GM18858 (cell line): ENCODE results near the gene LAMP1.
"Not testable (repeated sequence)": the region's sequence is repeated elsewhere in the genome, so short reads cannot be mapped to it uniquely, and the experiment has no call there.

Experiments
- ATAC-seq: cut with Tn5 transposase; IDR thresholded peaks from one replicate; pipeline ENCODE4 v1.9.1; 2021; ENCODE audit not compliant: unreplicated experiment

Gene LAMP1, protein sequence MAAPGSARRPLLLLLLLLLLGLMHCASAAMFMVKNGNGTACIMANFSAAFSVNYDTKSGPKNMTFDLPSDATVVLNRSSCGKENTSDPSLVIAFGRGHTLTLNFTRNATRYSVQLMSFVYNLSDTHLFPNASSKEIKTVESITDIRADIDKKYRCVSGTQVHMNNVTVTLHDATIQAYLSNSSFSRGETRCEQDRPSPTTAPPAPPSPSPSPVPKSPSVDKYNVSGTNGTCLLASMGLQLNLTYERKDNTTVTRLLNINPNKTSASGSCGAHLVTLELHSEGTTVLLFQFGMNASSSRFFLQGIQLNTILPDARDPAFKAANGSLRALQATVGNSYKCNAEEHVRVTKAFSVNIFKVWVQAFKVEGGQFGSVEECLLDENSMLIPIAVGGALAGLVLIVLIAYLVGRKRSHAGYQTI

DNA sequence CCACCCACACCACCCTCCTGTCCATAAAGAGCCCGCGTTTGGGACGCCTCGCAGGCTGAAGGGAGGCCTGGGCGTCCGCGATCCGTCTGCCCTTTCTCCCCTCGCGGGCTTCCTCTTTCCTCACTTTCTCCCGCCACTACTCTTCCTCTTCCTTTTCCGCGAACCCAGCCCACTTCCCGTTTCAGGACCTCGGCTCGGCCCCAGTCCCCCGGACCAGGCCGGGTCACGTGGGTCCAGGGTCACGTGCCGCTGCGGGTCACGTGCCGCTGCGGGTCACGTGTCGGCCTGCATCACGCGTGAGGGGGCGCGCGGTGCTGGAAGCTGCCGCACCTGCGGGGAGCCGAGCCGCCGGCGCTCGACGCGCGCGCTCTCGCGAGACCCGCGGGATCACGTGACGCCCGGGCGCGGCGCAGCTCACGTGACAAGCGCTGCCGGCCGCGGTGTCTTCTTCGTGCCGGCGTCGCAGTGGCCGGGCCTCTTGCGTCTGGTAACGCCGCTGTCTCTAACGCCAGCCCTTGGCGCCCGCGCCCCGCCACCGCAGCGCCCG lies at the start of gene LAMP1:
TSS of gene LAMP1 (plus strand) at position 417 of the 547 bp plus-strand sequence. CDS start 196 bp downstream, outside the sequence.
- peak; percentile 64 for ATAC-seq

DNA sequence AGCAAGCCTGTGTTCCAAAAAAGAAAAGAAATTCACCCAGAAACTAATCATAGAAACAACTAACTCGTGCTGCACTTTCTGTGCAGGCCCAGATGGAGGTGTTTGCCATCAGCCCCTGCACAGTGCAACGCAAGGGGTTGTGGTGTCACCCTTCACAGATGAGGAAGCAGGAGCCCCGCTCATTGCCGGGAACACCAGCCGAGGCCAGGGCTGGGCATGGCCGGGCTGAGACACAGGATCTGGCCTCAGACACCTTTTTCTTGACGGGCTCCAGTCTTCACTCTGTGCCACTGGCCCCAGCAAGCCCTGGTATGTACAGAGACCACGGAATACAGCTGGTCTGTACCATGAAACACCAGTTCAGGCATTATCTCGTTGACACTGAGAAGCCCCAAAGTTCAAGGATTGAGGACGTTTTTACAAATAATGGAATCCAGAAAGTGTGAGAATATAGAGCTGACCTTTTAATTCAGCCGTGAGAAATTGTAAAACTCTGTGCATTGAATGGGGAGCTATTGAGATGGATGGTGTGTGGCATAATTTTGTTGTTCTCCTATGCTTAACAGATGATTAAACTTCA lies 44.4 kb upstream of the LAMP1 start:
- no peak for ATAC-seq

DNA sequence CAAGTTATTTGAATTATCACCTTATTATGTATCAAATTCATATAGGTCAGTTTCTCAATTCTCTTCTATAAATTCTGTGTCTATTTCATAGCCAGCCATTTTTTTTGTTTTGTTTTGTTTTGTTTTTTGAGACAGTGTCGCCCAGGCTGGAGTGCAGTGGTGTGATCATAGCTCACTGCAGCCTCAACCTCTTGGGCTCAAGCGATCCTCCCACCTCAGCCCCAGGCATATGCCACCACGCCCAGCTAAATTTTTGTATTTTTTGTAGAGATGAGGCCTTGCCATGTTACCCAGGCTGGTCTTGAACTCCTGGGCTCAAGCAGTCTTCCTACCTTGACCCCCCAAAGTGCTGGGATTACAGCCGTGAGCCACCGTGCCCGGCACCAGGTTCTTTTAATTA lies 39.1 kb upstream of the LAMP1 start:
- ATAC-seq: not testable (repeated sequence)

DNA sequence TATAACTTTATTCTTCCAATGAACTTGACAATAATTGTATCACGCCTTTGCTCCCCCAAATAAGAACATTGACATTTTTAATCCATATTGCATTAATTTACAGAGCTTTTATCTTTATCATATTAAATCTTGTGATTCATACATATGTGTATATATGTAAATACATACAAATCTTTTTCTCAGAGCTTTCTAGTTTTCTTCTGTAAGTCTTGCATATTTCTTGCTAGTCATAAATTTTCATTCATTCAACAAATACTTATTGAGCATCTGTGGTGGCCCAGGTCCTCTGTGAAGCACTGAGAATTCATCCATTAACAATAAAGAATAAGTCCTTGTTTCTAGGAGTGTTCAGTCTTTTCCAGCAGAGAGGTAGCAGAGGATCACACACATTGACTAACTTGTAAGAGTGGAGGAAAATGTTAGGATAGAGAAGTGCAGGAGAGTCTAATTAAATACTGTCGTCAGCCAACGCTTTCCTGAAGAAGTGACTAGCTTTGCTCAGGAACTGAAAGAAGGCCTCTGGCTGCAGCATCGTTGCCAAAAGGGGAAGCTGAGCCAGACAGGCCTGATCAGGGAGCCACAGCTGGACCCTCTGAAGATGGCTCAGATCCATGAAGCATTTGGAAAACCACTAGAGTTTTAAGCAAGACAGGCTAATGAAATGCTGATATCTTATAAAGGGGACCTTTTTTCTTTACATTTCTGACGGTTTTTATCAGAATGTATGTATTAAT lies 38.6 kb upstream of the LAMP1 start:
- ATAC-seq: no peak

DNA sequence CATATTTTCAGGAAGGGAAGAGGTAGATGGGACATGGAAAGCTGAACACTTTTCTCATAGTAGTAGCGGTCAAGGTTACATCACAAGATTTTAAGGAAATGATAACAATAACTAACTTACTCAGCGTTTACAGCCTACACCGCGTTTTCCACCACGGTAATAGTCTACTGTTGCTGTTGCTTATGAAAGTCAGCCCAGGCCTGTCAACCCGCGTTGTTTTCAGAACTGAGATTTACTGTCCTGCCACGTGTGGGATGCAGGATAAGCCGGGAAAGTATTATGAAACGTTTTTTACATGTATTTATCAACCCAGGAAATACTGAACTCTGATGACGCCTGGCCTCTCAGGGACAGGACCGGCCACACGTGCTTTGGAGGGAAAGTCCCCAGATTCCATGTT lies 36.0 kb upstream of the LAMP1 start:
- no peak for ATAC-seq

DNA sequence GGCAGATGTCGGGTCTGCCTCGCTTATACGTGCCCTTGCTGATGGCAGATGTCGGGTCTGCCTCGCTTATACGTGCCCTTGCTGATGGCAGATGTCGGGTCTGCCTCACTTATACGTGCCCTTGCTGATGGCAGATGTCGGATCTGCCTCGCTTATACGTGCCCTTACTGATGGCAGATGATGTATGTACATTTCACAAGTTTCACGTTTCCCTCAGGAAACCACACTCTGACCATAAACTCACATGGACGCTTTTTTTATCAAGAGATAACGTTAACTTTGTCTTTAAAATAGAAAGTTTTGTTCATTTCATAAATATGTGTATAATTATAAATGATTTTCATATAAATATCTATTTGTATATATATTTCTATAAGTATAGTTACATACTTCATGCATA lies 34.0 kb upstream of the LAMP1 start:
- not testable (repeated sequence) for ATAC-seq

DNA sequence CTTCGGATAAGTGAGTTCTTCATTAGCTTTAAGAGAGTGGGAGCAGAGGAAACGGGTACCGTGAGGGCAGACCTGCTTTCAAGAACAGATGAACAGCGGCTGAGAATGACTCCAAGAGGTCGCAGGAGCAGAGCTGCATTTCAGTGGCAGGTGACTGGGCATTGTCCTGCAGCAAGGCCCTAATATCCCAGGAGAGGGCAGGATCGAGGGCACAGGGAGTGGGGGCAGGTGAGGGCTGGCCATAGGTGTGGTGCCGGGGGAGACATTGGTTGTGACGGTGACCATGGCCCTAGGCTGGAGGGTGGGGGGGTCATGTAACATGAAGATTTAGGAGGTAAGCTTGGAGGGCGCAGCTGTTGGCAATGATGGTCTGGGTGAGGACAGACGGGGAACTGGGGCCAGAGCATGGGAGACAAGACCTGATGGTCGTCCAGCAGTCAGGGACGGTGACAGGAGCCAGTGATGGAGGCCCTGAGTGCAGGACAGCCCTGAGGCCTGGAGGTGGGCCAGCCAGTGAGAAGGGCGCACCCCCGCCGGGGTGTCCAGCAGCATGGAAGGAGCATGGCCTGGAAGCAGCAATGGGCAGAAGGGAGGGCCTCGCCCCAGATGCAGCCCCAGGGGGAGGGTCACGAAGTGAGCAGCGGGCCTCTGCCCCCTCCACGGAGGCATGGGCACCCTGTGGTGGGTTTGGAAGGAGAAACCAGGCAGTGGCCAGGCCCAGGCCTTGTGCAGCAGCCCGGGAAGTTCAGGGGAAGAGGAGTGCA lies 29.2 kb upstream of the LAMP1 start:
- no peak for ATAC-seq

DNA sequence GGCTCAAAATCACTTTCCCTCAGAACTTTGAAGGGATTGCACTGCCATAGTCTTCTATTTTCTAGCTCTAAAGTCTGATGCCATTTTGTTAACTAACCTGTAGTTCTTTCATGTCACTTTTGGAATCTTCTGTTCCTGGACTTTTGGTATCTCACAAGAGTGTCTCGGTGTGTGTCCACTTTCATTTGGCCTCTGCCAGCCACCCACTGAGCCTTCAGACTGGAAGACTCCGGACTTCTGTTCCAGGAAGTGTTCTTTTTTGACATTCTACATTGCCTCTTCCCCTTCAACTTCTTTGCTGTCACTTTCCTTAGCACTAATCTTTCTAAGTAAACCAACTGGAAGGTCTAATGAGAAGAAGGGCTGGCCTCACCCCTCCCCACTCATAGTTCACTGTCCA lies 25.0 kb upstream of the LAMP1 start:
- ATAC-seq: no peak

DNA sequence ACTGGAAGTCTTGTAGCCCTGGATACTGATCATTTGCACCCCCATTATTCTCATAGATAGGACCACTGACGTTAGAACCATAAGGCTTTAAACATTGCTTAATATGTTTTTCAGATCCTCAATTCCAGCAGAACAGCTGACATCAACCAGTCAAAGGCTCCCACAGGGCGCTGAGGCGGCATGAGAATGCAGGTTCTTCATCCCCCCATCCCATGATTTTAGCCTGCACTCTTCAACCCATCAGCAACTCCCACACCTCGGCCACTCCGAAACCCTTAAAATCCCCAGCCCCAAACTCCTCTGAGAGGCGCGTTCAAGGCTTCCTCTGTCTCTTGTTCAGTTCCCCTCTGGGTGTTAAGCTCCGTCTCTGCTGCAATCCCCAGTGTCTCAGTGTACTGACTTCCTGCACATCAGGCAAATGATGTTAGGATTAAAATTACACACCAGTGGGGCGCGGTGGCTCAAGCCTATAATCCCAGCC lies 24.3 kb upstream of the LAMP1 start:
- no peak for ATAC-seq

DNA sequence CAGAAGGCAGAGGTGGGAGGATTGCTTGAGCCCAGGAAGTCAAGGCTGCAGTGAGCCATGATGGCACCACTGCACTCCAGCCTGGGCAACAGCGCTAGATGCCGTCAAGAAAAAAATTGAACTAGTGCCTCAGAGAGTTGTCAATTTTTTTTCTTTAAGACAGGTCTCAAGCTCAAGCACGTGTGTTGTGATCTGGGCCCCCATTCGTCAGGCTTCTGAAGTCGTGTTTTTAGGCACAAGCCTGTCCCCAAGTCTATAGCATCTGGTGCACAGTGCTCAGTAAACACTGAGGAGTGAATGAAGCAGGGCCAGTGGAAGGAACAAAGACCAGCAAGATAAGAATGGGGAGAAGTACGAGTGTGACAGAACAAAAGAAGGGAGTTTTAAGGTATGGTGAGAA lies 23.7 kb upstream of the LAMP1 start:
- ATAC-seq: no peak

DNA sequence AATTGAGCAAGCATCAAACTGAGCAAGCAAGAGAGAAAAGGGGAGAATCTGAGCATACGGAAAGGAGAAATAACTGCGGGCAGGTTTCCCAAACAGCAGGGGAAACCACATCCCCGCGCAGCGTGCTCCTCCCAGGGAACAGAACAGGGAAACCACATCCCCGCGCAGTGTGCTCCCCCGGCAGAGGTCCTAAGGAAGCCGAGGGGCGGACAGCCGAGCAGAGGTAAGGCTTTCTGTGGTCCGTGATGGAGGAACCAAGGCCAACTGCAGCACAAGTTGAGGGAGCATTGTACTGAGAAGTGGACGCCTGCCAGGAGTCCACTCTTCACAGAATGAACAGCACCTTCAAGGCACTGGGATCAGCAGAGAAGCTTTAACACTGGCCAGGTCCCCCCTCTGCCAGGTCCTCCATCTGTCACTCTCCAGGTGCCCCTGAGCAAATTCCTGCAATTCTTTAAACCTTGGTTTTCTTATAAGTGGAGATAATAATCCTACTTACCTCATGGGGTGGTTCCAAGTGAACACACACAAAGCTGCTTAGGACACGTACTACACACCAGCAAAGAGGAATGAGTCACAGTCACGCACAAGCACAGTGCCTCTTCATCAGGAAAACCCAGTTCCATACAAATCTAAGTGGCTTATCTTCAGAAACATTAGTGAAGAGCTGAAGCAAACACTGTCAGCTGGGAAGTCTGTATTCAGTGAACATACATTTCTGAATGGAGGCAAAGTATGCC lies 23.0 kb upstream of the LAMP1 start:
- no peak for ATAC-seq

DNA sequence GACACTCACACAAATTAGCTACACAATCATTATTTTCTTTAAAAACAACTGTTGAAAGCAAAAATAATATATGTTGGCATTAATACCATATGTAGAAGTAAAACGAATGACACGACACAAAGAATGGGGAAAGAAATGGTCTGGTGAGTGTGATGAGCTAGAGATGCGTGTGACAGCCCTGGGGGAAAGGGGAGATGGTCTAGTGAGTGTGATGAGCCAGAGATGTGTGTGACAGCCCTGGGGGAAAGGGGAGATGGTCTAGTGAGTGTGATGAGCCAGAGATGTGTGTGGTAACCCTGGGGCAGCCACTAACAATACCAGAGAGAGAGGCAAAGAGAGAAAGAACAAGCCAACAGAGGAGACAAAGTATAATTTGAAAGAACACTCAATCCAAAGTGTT lies 22.3 kb upstream of the LAMP1 start:
- ATAC-seq: no peak

DNA sequence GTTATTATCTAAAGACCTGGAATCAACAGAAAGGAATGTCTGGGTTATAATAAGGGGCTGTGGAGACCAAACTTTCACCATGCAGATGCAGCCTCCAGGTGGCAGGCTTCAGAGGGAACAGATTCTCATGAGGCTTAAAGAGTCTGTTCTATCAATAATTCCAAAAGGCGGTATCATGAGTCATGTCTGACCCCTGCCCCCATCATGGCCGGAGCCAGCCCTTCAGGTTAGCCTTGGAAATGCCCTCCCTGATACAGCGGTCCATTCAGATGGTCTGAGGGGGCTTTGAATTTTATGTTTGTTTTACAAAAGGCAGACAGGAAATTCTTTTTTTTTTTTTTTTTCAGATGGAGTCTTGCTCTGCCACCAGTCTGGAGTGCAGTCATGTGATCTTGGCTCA lies 21.7 kb upstream of the LAMP1 start:
- ATAC-seq: no peak

DNA sequence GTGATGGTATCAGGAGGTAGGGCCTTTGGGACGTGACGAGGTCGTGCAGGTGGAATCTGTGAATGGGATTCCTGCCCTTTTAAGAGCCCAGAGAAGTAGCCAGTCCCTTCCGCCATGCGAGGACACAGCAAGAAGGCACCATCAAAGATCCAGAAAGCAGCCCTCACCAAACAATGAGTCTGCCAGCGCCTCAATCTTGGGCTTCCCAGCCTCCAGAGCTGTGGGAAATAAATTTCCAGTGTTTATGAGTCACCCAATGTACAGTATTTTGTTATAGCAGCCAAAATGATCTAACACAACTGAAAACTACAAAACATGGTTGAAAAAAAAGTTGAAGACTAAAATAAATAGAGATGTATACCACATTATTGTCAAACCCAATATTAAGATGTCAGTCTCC lies 16.9 kb upstream of the LAMP1 start:
- no peak for ATAC-seq

DNA sequence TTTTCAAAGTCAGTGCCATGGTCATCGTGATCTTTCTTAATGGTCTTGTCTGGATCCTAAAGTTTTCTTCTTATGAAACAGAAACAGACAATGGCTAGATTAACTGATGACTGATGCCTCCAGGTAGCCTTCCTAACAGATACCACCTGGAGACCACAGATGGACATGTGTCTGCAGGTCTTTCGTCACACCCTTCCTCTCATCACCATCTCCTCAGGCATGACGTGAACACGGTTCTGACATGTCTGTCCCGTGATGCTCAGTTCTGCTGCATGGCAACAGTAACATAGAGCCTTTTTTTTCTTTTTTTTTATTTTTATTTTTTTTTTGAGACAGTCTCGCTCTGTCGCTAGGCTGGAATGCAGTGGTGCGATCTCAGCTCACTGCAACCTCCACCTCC lies 13.1 kb upstream of the LAMP1 start:
- no peak for ATAC-seq

DNA sequence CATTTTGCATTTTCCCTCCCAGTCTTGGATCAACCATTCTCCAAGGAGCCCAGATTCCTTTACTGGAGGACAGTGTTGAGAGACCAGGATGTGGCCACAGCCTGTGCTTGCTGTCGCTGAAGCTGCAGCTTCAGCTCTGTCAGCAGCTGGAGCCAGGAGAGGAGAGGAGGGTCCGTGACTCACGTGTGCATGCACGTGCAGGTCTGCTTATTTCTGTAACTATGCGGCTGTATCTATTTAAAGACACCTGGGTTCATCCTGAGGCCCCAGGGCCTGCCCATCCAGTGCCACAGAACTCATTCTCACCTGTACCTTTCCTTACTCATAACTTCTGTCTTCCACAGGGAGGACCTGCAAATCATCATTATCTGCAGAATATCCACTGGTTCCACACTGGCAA lies 8.2 kb upstream of the LAMP1 start:
- ATAC-seq: no peak

DNA sequence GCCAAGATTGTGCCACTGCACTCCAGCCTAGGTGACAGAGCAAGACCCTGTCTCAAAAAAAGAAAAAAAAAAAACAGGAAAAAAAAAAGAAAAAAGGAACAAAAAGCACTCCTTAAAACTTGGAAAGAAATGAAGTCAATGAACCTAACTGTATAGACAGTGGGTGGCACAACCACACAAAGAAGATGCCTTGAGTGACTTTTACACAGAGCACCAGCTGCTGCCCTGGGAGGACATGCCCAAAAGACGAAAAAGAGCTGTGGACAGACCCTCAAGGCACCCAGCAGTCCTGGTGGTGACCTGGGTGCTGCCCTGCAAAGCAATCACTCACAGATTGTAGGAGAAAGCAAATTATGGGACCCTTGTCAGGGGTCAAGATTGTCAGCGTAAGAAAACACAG lies 5.9 kb upstream of the LAMP1 start:
- no peak for ATAC-seq

DNA sequence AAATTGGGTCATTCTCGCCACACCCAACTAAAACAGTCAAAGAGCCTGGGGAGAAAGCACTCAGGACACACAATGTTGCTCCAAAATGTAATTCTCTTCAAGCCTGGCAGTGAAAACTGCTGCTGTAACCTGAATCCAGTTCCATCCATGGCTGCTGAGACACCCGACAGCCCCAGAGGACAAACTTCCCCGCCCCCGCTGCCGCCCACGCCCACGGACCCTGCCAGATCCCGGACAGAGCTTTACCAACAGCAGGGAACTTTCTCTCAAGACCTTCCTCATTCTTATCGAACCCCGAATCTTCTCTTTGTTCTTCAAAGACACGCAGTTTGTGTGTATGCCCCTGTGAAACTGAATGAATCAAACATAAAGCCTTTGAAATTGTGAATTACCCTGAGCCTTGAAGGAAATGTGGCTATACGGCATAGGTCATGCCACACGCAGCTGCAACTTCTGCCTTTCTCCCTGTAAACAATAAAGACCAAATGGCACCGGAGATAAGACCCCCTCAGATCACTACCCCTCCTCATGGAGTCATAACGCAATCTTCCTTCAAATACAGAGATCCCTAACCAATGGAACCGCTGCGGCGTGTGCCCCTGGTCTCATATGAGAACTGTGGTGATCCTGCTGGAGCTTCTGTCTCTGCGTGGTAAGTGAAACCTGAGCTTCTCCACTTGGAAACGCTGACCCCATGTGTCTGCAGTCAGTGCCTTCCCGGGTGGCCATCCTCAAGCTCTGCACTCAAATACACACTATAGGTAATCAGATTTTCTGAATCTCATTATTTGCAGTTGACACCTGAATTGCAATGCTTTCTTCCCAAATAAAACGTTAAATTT lies 4.8 kb upstream of the LAMP1 start:
- ATAC-seq: no peak

DNA sequence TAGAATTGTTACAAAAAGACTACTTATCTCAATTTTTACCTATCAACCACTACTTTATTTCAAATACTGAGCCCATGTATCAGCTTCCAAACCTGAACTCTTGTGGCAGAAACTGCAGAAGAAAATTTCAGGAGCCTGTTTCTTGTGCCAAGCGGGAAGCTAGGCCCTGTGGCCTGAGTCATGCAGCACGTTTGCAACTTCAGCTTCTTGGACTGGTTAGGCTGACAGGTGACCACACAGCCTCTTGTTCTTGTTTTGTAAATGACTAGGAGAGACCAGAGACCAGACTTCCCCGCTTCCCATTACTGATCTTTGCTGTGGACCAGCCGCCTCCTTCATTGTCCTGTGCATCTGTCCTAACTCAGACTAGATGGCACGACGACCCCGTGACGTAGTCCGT lies 3.4 kb upstream of the LAMP1 start:
- no peak for ATAC-seq
